Hepatocyte (in vitro differentiated cells): ENCODE results near the gene CDK19. TPM values are rescaled to one million over a fixed set of nuclear protein-coding genes. Genes with fewer than 3 reads are reported as not detected.

Experiments
- DNase-seq: peaks from one replicate; pipeline ENCODE4 v3.0.0-alpha.2; 2016; ENCODE audit warnings: low spot score
- H2AFZ ChIP-seq: fragments of 200-600 bp; sonication (generic); 2 replicates; pipeline ENCODE4 v1.6.0; 2016; ENCODE audit warnings: antibody characterized with exemption, mild to moderate bottlenecking
- H3K27ac ChIP-seq: fragments of 200-600 bp; sonication (generic); 2 replicates; pipeline ENCODE4 v1.5.1; 2016; ENCODE audit warnings: mild to moderate bottlenecking
- H3K27me3 ChIP-seq: fragments of 200-600 bp; sonication (generic); 2 replicates; pipeline ENCODE4 v1.6.1; 2016
- H3K36me3 ChIP-seq: fragments of 200-600 bp; sonication (generic); replicated peaks from 2 replicates; pipeline ENCODE4 v1.5.1; 2016; ENCODE audit warnings: low read depth; ENCODE audit not compliant: insufficient read depth
- H3K4me1 ChIP-seq: fragments of 200-600 bp; sonication (generic); 2 replicates; pipeline ENCODE4 v1.5.1; 2016; ENCODE audit warnings: mild to moderate bottlenecking, moderate library complexity; ENCODE audit not compliant: insufficient read depth
- H3K4me2 ChIP-seq: fragments of 200-600 bp; sonication (generic); 2 replicates; pipeline ENCODE4 v1.6.0; 2016
- H3K4me3 ChIP-seq: fragments of 200-600 bp; sonication (generic); 2 replicates; pipeline ENCODE4 v1.5.1; 2016; ENCODE audit warnings: mild to moderate bottlenecking
- H3K79me2 ChIP-seq: fragments of 200-600 bp; sonication (generic); 2 replicates; pipeline ENCODE4 v1.6.0; 2017; ENCODE audit warnings: mild to moderate bottlenecking
- H3K9me2 ChIP-seq: fragments of 200-600 bp; sonication (generic); replicated peaks from 2 replicates; pipeline ENCODE4 v1.6.0; 2017; ENCODE audit warnings: mild to moderate bottlenecking; ENCODE audit not compliant: insufficient read depth
- H3K9me3 ChIP-seq: fragments of 200-600 bp; sonication (generic); 2 replicates; pipeline ENCODE4 v1.5.1; 2016; ENCODE audit warnings: low read depth, mild to moderate bottlenecking
- H4K20me1 ChIP-seq: fragments of 200-600 bp; sonication (generic); 2 replicates; pipeline ENCODE4 v1.6.0; 2016; ENCODE audit warnings: mild to moderate bottlenecking; ENCODE audit not compliant: insufficient read depth, poor library complexity, severe bottlenecking
- CTCF ChIP-seq: fragments of 200-600 bp; sonication (generic); IDR thresholded peaks from 2 replicates; pipeline ENCODE4 v1.5.1; 2016; ENCODE audit warnings: antibody characterized with exemption, mild to moderate bottlenecking; ENCODE audit not compliant: poor library complexity
- EZH2 ChIP-seq: fragments of 200-600 bp; sonication (generic); IDR thresholded peaks from 2 replicates; pipeline ENCODE4 v1.6.1; 2016; ENCODE audit warnings: antibody characterized with exemption, mild to moderate bottlenecking, borderline replicate concordance
- EZH2phosphoT487 ChIP-seq: fragments of 200-600 bp; sonication (generic); IDR thresholded peaks from one replicate; pipeline ENCODE4 v1.6.1; 2018; ENCODE audit warnings: antibody characterized with exemption, mild to moderate bottlenecking, low read depth, moderate library complexity; ENCODE audit not compliant: unreplicated experiment, severe bottlenecking
- WGBS: methylation state at CpG from one replicate; pipeline ENCODE4 v1.1.6; 2016; ENCODE audit warnings: low lambda C conversion rate; ENCODE audit errors: missing lambda C conversion rate; 5-methylcytosine and 5-hydroxymethylcytosine counted together
- polyA plus RNA-seq: library from polyadenylated mRNA; unstranded; fragments of >200 nt; fragmentation: Nextera tagmentation; extraction: Ambion mirVana; gene quantifications from 2 replicates; pipeline ENCODE4 v1.2.1, GENCODE V29; 2016
- total RNA-seq: library from RNA; depleted of rRNA; stranded (reverse); fragments of >200 nt; gene quantifications from 2 replicates; pipeline ENCODE4 v1.2.3, GENCODE V29; 2014

CDK19 gene
- total and polyA plus RNA-seq, 2 experiments from 2014 or later = 7.3 to 18.6 TPM

- TF ChIP-seq EZH2 (no peak), CTCF (no peak), EZH2phosphoT487 (no peak)
- H3K9me3 ChIP-seq = no peaks in the 10 kb centered on the region
- peaks cover 3% of the 10 kb centered on the region for H4K20me1 ChIP-seq
- no peak overlapping the region for H3K4me2 ChIP-seq
- no peak overlapping the region for H3K4me3 ChIP-seq
- 97% methylated on average over 5 of the region's 5 CpGs for WGBS
- H3K27ac ChIP-seq = no peak overlapping the region
- no peak overlapping the region for H2AFZ ChIP-seq
- DNase-seq = no peak
- H3K36me3 ChIP-seq = no peaks in the 10 kb centered on the region
- no peaks in the 10 kb centered on the region for H3K27me3 ChIP-seq
- peaks cover 98% of the 10 kb centered on the region for H3K79me2 ChIP-seq
- H3K9me2 ChIP-seq = no peaks in the 10 kb centered on the region
- no peaks in the 10 kb centered on the region for H3K4me1 ChIP-seq
Measured at GRCh38 chr6:110799655-110800054, 15.6 kb downstream of the CDK19 start.

- H3K9me2 ChIP-seq = no peaks in the 10 kb centered on the region
- H3K4me1 ChIP-seq = no peaks in the 10 kb centered on the region
- no peak for DNase-seq
- no peak overlapping the region for H2AFZ ChIP-seq
- TF ChIP-seq CTCF (no peak), EZH2phosphoT487 (no peak), EZH2 (no peak)
- peaks cover 98% of the 10 kb centered on the region for H3K79me2 ChIP-seq
- no peak overlapping the region for H3K4me3 ChIP-seq
- WGBS = 97% methylated on average over 2 of the region's 2 CpGs
- H3K36me3 ChIP-seq = no peaks in the 10 kb centered on the region
- no peaks in the 10 kb centered on the region for H3K27me3 ChIP-seq
- no peak overlapping the region for H3K27ac ChIP-seq
- no peak overlapping the region for H3K4me2 ChIP-seq
- H4K20me1 ChIP-seq = peaks cover 3% of the 10 kb centered on the region
- no peaks in the 10 kb centered on the region for H3K9me3 ChIP-seq
Measured at GRCh38 chr6:110799189-110799588, 16.1 kb downstream of the CDK19 start.

GRCh38 chr6:110795271-110795670, 20.0 kb downstream of the CDK19 start:
- WGBS = 93% methylated on average over 1 of the region's 1 CpG
- H3K4me2 ChIP-seq = no peak overlapping the region
- H3K79me2 ChIP-seq = peaks cover 86% of the 10 kb centered on the region
- H3K9me3 ChIP-seq = no peaks in the 10 kb centered on the region
- H3K9me2 ChIP-seq = no peaks in the 10 kb centered on the region
- no peaks in the 10 kb centered on the region for H3K27me3 ChIP-seq
- H3K27ac ChIP-seq = no peak overlapping the region
- no peak overlapping the region for H2AFZ ChIP-seq
- TF ChIP-seq EZH2 (no peak), CTCF (no peak), EZH2phosphoT487 (no peak)
- peaks cover 3% of the 10 kb centered on the region for H4K20me1 ChIP-seq
- H3K4me1 ChIP-seq = no peaks in the 10 kb centered on the region
- DNase-seq = no peak
- H3K4me3 ChIP-seq = no peak overlapping the region
- H3K36me3 ChIP-seq = no peaks in the 10 kb centered on the region

- Histone ChIP-seq H3K36me3 (no peaks in the 10 kb centered on the region), H4K20me1 (no peaks in the 10 kb centered on the region), H3K9me3 (peaks cover 13% of the 10 kb centered on the region), H3K4me3 (no peak overlapping the region), H3K27ac (no peak overlapping the region), H3K79me2 (peaks cover 69% of the 10 kb centered on the region), H3K9me2 (no peaks in the 10 kb centered on the region), H2AFZ (no peak overlapping the region), H3K4me1 (no peaks in the 10 kb centered on the region), H3K4me2 (no peak overlapping the region), H3K27me3 (no peaks in the 10 kb centered on the region)
- DNase-seq = no peak
- TF ChIP-seq EZH2 (no peak), EZH2phosphoT487 (no peak), CTCF (no peak)
- WGBS = 68% methylated on average over 1 of the region's 1 CpG
Measured at GRCh38 chr6:110786696-110787095, 28.6 kb downstream of the CDK19 start.
